DND-41 (cell line): ENCODE results near the gene PLXNA3.

Experiments
- ATAC-seq: fragments of 200-7000 bp; cut with Tn5 transposase; 3 replicates; pipeline ENCODE4 v1.9.1; 2021; ENCODE audit warnings: low read depth; ENCODE audit not compliant: insufficient read depth
- DNase-seq: peaks from one replicate; pipeline ENCODE4 v3.0.0-alpha.2; 2020
- H2AFZ ChIP-seq: 2 replicates; pipeline ENCODE4 v1.6.0; 2012; ENCODE audit warnings: low read depth, low read length
- H3K27ac ChIP-seq: 2 replicates; pipeline ENCODE4 v1.5.1; 2012; ENCODE audit warnings: low read length, inconsistent platforms
- H3K27me3 ChIP-seq: fragments of 200-600 bp; sonication (generic); 2 replicates; pipeline ENCODE4 v1.6.0; 2012; ENCODE audit warnings: low read length, mild to moderate bottlenecking, inconsistent platforms; ENCODE audit not compliant: insufficient read depth, poor library complexity
- H3K36me3 ChIP-seq: 2 replicates; pipeline ENCODE4 v1.5.1; 2012; ENCODE audit warnings: low read length, inconsistent platforms; ENCODE audit not compliant: insufficient read depth
- H3K4me1 ChIP-seq: 2 replicates; pipeline ENCODE4 v1.5.1; 2012; ENCODE audit warnings: mild to moderate bottlenecking, low read length; ENCODE audit not compliant: insufficient read depth
- H3K4me2 ChIP-seq: 2 replicates; pipeline ENCODE4 v1.6.0; 2012; ENCODE audit warnings: mild to moderate bottlenecking, moderate library complexity, low read length, inconsistent platforms; ENCODE audit not compliant: insufficient read depth
- H3K4me3 ChIP-seq, 2 experiments: fragments of 200-600 bp in 1 of 2; shearing (Covaris generic) in 1 of 2; 2 replicates each; pipeline ENCODE4 v1.5.1; 2012 to 2016; ENCODE audit warnings: inconsistent platforms in 2 of 2, low read length in 2 of 2, mild to moderate bottlenecking in 2 of 2, low read depth in 1 of 2, moderate library complexity in 1 of 2
- H3K79me2 ChIP-seq: 2 replicates; pipeline ENCODE4 v1.6.0; 2012; ENCODE audit warnings: low read length, inconsistent platforms; ENCODE audit not compliant: insufficient read depth
- H3K9ac ChIP-seq: 2 replicates; pipeline ENCODE4 v1.6.0; 2012; ENCODE audit warnings: low read depth, mild to moderate bottlenecking, inconsistent platforms, low read length, moderate library complexity
- H3K9me3 ChIP-seq: 2 replicates; pipeline ENCODE4 v1.5.1; 2012; ENCODE audit warnings: low read length, moderate library complexity, mild to moderate bottlenecking, inconsistent platforms; ENCODE audit not compliant: insufficient read depth, severe bottlenecking
- H4K20me1 ChIP-seq: 2 replicates; pipeline ENCODE4 v1.6.0; 2012; ENCODE audit warnings: low read length; ENCODE audit not compliant: insufficient read depth
- EZH2 ChIP-seq: IDR thresholded peaks from 3 replicates; pipeline ENCODE4 v1.6.1; 2012; ENCODE audit warnings: borderline replicate concordance, low read depth, mild to moderate bottlenecking, moderate library complexity, low read length, inconsistent platforms; ENCODE audit not compliant: severe bottlenecking
- TF ChIP-seq, protein P1 (sequence below): IDR thresholded peaks from 2 replicates; pipeline ENCODE4 v1.5.1; 2012; ENCODE audit warnings: borderline replicate concordance, low read length, moderate library complexity, mild to moderate bottlenecking; ENCODE audit not compliant: poor library complexity, severe bottlenecking; ENCODE audit errors: extremely low read depth

The PLXNA3 gene

GRCh38 chrX:154464806-154465365 lies 6.8 kb downstream of the PLXNA3 start:
- H3K4me1 ChIP-seq: peaks cover 5% of the 10 kb centered on the region
- peaks cover under 1% of the 10 kb centered on the region; the same call in 1 of the 2 replicates for H3K79me2 ChIP-seq
- ATAC-seq (no peak), DNase-seq (no peak)
- no peak overlapping the region for H3K4me3 ChIP-seq
- no peaks in the 10 kb centered on the region for H3K9me3 ChIP-seq
- TF ChIP-seq EZH2: no peak
- TF ChIP-seq, protein P1, sequence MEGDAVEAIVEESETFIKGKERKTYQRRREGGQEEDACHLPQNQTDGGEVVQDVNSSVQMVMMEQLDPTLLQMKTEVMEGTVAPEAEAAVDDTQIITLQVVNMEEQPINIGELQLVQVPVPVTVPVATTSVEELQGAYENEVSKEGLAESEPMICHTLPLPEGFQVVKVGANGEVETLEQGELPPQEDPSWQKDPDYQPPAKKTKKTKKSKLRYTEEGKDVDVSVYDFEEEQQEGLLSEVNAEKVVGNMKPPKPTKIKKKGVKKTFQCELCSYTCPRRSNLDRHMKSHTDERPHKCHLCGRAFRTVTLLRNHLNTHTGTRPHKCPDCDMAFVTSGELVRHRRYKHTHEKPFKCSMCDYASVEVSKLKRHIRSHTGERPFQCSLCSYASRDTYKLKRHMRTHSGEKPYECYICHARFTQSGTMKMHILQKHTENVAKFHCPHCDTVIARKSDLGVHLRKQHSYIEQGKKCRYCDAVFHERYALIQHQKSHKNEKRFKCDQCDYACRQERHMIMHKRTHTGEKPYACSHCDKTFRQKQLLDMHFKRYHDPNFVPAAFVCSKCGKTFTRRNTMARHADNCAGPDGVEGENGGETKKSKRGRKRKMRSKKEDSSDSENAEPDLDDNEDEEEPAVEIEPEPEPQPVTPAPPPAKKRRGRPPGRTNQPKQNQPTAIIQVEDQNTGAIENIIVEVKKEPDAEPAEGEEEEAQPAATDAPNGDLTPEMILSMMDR: no peak
- H3K27me3 ChIP-seq: no peaks in the 10 kb centered on the region
- H3K36me3 ChIP-seq: peaks cover 68% of the 10 kb centered on the region
- no peak overlapping the region for H3K4me2 ChIP-seq
- H3K9ac ChIP-seq: no peak overlapping the region
- 0 out of 2 replicates have a peak, but pooled peaks cover 5% of the 10 kb centered on the region for H4K20me1 ChIP-seq
- H2AFZ ChIP-seq: no peak overlapping the region
- no peak overlapping the region for H3K27ac ChIP-seq

DNA sequence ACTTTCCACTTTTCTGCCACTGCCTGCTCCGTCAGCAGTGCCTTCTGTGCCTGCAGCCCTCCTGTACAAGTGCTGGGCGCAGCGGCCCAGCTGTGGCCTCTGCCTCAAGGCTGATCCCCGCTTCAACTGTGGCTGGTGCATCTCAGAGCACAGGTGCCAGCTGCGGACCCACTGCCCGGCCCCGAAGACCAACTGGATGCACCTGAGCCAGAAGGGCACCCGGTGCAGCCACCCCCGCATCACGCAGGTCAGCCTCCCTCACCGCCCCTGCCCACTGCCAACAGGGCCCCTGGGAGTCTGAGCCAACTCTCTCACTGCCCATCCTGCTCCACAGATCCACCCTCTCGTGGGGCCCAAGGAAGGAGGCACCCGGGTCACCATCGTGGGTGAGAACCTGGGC lies 7.5 kb downstream of the PLXNA3 start:
- Histone ChIP-seq H3K27me3 (no peaks in the 10 kb centered on the region), H4K20me1 (no peaks in the 10 kb centered on the region), H3K36me3 (peaks cover 70% of the 10 kb centered on the region), H3K9me3 (no peaks in the 10 kb centered on the region), H3K4me2 (no peak overlapping the region), H3K4me3 (no peak overlapping the region), H3K79me2 (no peaks in the 10 kb centered on the region), H3K4me1 (no peaks in the 10 kb centered on the region; the same call in none of the 2 replicates), H2AFZ (no peak overlapping the region), H3K27ac (no peak overlapping the region), H3K9ac (no peak overlapping the region)
- no peak for ATAC-seq
- no peak for TF ChIP-seq EZH2
- TF ChIP-seq, protein P1: no peak
- no peak for DNase-seq

GRCh38 chrX:154466036-154466435 lies 8.0 kb downstream of the PLXNA3 start:
- Histone ChIP-seq H3K9me3 (no peaks in the 10 kb centered on the region), H3K4me2 (no peak overlapping the region), H3K9ac (no peak overlapping the region), H3K4me1 (no peaks in the 10 kb centered on the region; the same call in none of the 2 replicates), H3K36me3 (peaks cover 70% of the 10 kb centered on the region), H4K20me1 (no peaks in the 10 kb centered on the region), H2AFZ (no peak overlapping the region), H3K27me3 (no peaks in the 10 kb centered on the region), H3K27ac (no peak overlapping the region), H3K4me3 (no peak overlapping the region), H3K79me2 (no peaks in the 10 kb centered on the region)
- no peak for TF ChIP-seq EZH2
- TF ChIP-seq, protein P1: no peak
- no peak for ATAC-seq
- no peak for DNase-seq

DNA sequence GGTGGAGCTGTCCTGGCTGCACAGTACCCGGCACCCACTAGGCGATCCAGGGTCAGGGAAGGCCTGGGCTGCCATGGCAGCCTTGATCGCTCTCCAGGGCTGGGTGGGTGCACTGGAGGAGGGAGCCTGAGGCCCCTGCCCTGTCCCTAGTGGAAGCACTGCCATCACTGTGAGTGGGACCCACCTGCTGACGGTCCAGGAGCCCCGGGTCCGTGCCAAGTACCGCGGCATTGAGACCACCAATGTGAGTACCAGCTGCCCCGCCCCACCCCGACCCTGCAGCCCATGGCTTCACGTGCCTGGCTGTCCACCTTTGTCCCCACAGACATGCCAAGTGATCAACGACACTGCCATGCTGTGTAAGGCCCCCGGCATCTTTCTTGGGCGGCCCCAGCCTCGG lies 8.8 kb downstream of the PLXNA3 start:
- peaks cover 71% of the 10 kb centered on the region for H3K36me3 ChIP-seq
- no peak overlapping the region for H3K4me2 ChIP-seq
- no peak overlapping the region for H3K27ac ChIP-seq

More for the DNA sequence above, 8.8 kb downstream of the PLXNA3 start:
- ATAC-seq (no peak), DNase-seq (no peak)
- TF ChIP-seq, protein P1: no peak
- TF ChIP-seq EZH2: no peak
- H3K27me3 ChIP-seq: no peaks in the 10 kb centered on the region
- H3K9me3 ChIP-seq: no peaks in the 10 kb centered on the region
- no peak overlapping the region for H3K4me3 ChIP-seq
- no peaks in the 10 kb centered on the region for H3K4me1 ChIP-seq
- H3K79me2 ChIP-seq: no peaks in the 10 kb centered on the region
- no peak overlapping the region for H3K9ac ChIP-seq
- no peak overlapping the region for H2AFZ ChIP-seq
- no peaks in the 10 kb centered on the region for H4K20me1 ChIP-seq
